ENCODE data around the gene C10orf90. TPM values are rescaled to one million over a fixed set of nuclear protein-coding genes. Genes with fewer than 3 reads are reported as not detected.

Gene C10orf90
- total RNA-seq, 4 donors from 2014 or later, result 2.7 to 5.8 (median 4.0) TPM

DNA sequence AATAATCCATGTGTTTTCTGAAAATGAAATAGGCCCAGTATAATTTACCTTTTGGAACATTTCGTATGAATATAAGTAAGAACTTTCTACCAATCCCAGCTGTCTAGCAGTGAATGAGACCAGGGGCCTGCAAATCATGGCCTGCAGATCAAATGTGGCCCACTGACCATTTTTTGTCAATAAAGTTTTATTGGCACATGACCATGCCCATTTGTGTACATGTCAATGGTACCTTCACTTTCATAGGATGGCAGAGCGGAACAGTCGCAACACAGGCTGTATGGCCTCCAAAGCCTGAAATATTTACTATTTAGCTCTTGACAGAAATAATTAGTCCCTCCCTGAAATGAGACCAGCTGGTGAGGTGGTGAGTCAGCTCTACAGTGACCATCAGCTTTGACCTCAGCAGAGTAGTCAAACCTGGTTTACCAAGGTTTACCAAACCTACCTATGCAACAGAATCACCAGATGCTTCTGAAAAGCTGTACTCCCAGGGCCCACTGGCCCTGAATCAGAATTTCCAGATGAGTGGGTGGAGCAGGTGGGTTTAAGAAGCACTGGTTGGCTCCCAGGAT lies 13.8 kb upstream of the C10orf90 start:
- WGBS, 2 donors, result 63 to 83% methylated on average over 3 of the region's 3 CpGs
- peak in 1 of 2 donors; percentile 59 for DNase-seq (ENCODE audit: low spot score in 2 of 2)
- no peak overlapping the region for H3K4me3 ChIP-seq (ENCODE audit: low read depth, poor library complexity, severe bottlenecking)
- TF ChIP-seq, protein P1, sequence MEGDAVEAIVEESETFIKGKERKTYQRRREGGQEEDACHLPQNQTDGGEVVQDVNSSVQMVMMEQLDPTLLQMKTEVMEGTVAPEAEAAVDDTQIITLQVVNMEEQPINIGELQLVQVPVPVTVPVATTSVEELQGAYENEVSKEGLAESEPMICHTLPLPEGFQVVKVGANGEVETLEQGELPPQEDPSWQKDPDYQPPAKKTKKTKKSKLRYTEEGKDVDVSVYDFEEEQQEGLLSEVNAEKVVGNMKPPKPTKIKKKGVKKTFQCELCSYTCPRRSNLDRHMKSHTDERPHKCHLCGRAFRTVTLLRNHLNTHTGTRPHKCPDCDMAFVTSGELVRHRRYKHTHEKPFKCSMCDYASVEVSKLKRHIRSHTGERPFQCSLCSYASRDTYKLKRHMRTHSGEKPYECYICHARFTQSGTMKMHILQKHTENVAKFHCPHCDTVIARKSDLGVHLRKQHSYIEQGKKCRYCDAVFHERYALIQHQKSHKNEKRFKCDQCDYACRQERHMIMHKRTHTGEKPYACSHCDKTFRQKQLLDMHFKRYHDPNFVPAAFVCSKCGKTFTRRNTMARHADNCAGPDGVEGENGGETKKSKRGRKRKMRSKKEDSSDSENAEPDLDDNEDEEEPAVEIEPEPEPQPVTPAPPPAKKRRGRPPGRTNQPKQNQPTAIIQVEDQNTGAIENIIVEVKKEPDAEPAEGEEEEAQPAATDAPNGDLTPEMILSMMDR (IDR thresholded peaks at IDR 0.05), result no peak
- no peak for TF ChIP-seq POLR2A (IDR thresholded peaks at IDR 0.05)
- intact Hi-C loops (cut with DNase I; ENCODE audit: low total_unique reads), result no loop called here

DNA sequence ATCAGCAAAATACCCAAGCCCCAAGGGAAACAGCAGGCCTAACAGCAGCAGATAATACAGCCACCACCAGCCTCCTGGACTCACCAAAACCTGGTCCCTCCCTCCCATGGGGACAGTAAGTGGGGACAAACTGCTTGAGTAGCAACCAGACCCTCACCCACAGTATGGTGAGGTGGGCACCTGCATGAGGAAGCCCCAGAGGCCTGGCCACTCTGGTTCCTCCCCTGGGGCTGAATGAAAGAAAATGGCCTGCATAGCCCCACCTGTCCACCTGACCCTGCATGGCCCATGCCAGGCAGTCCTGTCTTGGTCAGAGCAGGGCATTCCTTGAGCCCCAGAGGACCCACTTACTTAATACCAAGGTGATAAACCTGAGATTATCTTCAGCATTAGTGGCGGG lies 13.0 kb upstream of the C10orf90 start:
- peak in 1 of 2 donors; percentile 72 for DNase-seq (ENCODE audit: low spot score in 2 of 2)
- no peak for TF ChIP-seq POLR2A (IDR thresholded peaks at IDR 0.05)
- TF ChIP-seq, protein P1 (IDR thresholded peaks at IDR 0.05), result no peak
- WGBS, 2 donors, result 100% methylated on average over 1 of the region's 1 CpG
- intact Hi-C loops (cut with DNase I; ENCODE audit: low total_unique reads), result no loop called here
- H3K4me3 ChIP-seq (ENCODE audit: low read depth, poor library complexity, severe bottlenecking), result no peak overlapping the region

DNA sequence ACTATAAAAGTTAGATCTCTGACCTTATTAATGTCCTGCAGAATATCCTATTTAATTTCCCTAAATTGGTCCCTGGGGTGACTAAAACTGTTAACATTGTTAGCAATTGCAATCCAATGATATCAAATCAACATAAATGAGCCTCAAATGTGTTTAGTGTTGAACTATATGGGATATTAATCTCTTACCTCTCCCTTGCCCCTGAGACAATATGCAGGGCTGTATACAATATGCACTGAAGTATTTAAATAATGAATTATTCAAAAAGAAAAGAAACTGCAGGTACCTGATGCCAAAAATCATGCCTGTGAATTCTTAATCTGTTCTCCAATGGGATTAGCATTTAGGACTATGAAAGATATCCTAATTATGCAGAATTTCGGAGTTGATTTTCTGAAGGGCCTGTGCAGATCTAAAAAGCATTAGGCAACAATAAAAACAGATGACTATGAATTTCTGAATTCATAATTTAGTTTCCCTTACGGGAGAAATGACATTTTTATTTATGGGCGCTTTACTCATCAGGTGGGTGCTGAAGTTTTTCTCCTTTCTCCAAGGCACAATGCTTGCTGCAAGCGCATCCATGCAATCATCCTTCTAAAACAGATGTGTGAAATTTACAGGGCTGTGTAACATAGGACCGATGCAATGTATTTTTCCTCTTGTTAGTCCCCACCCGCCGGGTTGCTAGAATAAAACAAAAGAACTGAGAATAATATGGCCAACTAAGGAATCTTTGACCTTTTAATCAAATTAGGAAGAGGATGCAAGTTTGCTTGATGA lies 5.4 kb upstream of the C10orf90 start:
- 74 to 79% methylated on average over 7 of the region's 7 CpGs for WGBS, 2 donors
- TF ChIP-seq POLR2A (IDR thresholded peaks at IDR 0.05), result no peak
- TF ChIP-seq, protein P1 (IDR thresholded peaks at IDR 0.05), result no peak
- no peak overlapping the region for H3K4me3 ChIP-seq (ENCODE audit: low read depth, poor library complexity, severe bottlenecking)
- intact Hi-C loops (cut with DNase I; ENCODE audit: low total_unique reads), result no loop called here
- DNase-seq (ENCODE audit: low spot score in 2 of 2), result no peak

DNA sequence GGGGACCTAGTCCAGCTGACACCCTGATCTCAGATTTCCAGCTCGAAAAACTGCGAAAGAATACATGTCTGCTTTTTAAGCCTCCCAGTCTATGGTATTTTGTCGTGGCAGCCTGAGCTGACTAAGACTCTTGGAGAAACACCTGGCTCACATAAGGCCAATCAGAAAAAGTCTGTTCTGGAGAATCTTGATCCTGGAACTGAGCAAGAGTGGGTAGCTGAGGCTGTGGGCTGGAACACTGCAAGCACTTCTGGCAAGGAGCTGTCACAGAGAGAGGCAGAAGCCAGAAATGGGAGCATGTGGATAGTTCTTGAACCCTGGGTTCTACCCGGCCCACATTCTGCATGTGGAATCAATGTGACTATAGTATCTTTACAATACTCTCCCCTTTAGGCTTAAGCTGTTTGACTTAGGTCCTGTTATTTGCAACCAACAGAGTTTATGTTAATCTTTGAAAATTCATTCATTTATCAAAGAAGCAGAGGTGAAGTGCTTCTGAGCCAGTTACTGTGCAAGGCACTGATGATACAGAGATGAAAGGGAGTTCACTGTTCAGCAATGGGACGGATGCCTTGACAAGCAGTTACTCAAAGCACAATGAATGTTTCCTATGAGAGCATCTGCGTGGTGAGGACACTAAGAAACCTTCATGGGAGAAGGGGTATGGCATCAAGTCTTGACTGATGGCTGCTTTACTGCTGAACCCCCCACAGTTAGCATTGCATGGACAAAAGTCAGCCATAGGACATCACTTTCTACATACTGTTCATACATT lies 4.4 kb upstream of the C10orf90 start:
- TF ChIP-seq, protein P1 (IDR thresholded peaks at IDR 0.05), result no peak
- TF ChIP-seq POLR2A (IDR thresholded peaks at IDR 0.05), result no peak
- no peak overlapping the region for H3K4me3 ChIP-seq (ENCODE audit: low read depth, poor library complexity, severe bottlenecking)

DNA sequence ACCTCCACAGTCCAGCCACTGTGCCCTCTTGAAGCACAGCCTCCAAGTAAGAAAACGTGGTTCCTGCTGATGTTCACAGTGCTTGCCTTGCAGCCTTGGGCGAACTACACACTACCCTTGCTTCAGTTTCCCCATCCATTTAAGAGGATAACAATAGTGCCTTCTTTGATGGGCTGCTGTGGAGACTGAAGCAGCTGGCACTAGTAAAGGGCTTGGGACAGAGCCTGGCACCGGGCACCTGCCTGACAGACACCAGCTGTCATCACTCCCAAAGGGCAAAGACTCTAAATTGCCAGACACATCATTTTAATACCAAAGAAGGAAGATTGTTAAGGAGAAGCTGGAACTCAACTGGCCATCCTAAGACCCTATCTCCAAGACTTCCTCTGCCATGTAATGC lies 3.1 kb upstream of the C10orf90 start:
- no peak overlapping the region for H3K4me3 ChIP-seq (ENCODE audit: low read depth, poor library complexity, severe bottlenecking)
- WGBS, 2 donors, result 84 to 86% methylated on average over 3 of the region's 3 CpGs
- TF ChIP-seq, protein P1 (IDR thresholded peaks at IDR 0.05), result no peak
- TF ChIP-seq POLR2A (IDR thresholded peaks at IDR 0.05), result no peak
- DNase-seq (ENCODE audit: low spot score in 2 of 2), result peak in 1 of 2 donors; percentile 54
- intact Hi-C loops (cut with DNase I; ENCODE audit: low total_unique reads), result no loop called here

More for the DNA sequence above, 4.4 kb upstream of the C10orf90 start:
- intact Hi-C loops (cut with DNase I; ENCODE audit: low total_unique reads), result no loop called here
- DNase-seq (ENCODE audit: low spot score in 2 of 2), result no peak
- 65 to 74% methylated on average over 6 of the region's 6 CpGs for WGBS, 2 donors
